ENCODE measurements around the gene RHOT2. TPM values are rescaled to one million over a fixed set of nuclear protein-coding genes. Genes with fewer than 3 reads are reported as not detected.

RHOT2 gene
- total and polyA plus RNA-seq, 9 of the 15 experiments (the other 6 are each of a cell fraction or from before 2014, with no cell fraction given) = 5.0 to 373 (median 112) TPM

- TF ChIP-seq USF1 (CRISPR knock-in tag; IDR thresholded peaks at IDR 0.05) = peak; percentile 92
- TF ChIP-seq MAX (CRISPR knock-in tag; IDR thresholded peaks at IDR 0.05) = peak; percentile 66
- TF ChIP-seq CCNT2 (IDR thresholded peaks at IDR 0.05; ENCODE audit: borderline replicate concordance, extremely low read depth, insufficient read length, low read depth, low read length) = no peak
- 0 out of 2 replicates have a peak, but pooled peaks have one; percentile 21 for TF ChIP-seq HDGF (IDR thresholded peaks at IDR 0.05)
- TF ChIP-seq TEAD1 (CRISPR knock-in tag; IDR thresholded peaks at IDR 0.05) = 0 out of 4 replicates have a peak, but pooled peaks of 1 of the 2 experiments have one; percentile 29
- TF ChIP-seq HDAC1 (IDR thresholded peaks at IDR 0.05) = 0 out of 4 replicates have a peak, but pooled peaks of 1 of the 2 experiments have one; percentile 24
- TF ChIP-seq EP400 (IDR thresholded peaks at IDR 0.05) = no peak
- peak; percentile 77 for TF ChIP-seq USF2 (CRISPR knock-in tag; IDR thresholded peaks at IDR 0.05)
- TF ChIP-seq POLR2G (IDR thresholded peaks at IDR 0.05; ENCODE audit: low read depth, low read length) = 0 out of 2 replicates have a peak, but pooled peaks have one; percentile 35
- 0 out of 2 replicates have a peak, but pooled peaks have one; percentile 33 for TF ChIP-seq ZBTB2 (IDR thresholded peaks at IDR 0.05)
- no peak for TF ChIP-seq E4F1 (CRISPR knock-in tag; IDR thresholded peaks at IDR 0.05; ENCODE audit: borderline replicate concordance)
- 0 out of 2 replicates have a peak, but pooled peaks have one; percentile 6 for TF ChIP-seq ZBTB7A (IDR thresholded peaks at IDR 0.05; ENCODE audit: borderline replicate concordance, control insufficient read depth, low read depth, low read length)
- peak; percentile 42; the same call in 1 of the 2 replicates for TF ChIP-seq ZNF592 (IDR thresholded peaks at IDR 0.05)
- TF ChIP-seq KHSRP (IDR thresholded peaks at IDR 0.05) = no peak
These were observed 30.6 kb upstream of the RHOT2 start (continued) for GRCh38 chr16:637081-638018.

All from K562 (cell line).